ENCODE data around the gene ACACB.

DNA sequence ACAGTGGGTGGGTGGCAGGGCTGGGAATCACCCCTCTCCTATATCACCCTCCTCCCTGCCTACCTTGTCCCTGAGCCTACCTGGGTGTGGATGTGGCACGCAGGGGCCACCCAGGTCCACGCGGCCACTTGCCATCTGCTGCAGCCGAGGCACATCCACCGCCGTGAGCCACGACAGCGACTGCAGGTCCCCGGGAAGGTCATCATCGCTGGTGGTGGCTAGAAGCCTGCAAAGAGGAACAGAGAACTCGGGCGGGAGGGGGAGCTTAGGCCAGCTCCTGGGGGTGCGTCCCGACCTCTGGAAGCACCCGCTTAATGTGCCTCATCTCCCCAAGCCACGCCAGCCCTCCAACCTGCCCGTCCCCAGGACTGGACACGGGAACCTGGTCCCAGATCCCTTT is 173.7 kb downstream of the ACACB start:
- TF ChIP-seq, protein P1, sequence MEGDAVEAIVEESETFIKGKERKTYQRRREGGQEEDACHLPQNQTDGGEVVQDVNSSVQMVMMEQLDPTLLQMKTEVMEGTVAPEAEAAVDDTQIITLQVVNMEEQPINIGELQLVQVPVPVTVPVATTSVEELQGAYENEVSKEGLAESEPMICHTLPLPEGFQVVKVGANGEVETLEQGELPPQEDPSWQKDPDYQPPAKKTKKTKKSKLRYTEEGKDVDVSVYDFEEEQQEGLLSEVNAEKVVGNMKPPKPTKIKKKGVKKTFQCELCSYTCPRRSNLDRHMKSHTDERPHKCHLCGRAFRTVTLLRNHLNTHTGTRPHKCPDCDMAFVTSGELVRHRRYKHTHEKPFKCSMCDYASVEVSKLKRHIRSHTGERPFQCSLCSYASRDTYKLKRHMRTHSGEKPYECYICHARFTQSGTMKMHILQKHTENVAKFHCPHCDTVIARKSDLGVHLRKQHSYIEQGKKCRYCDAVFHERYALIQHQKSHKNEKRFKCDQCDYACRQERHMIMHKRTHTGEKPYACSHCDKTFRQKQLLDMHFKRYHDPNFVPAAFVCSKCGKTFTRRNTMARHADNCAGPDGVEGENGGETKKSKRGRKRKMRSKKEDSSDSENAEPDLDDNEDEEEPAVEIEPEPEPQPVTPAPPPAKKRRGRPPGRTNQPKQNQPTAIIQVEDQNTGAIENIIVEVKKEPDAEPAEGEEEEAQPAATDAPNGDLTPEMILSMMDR (IDR thresholded peaks at IDR 0.05), result no peak
- TF ChIP-seq POLR2A (IDR thresholded peaks at IDR 0.05), result no peak
